Esophagus squamous epithelium (tissue), 5 donors: ENCODE measurements around the gene CSNK1G2. TPM values are rescaled to one million over a fixed set of nuclear protein-coding genes. Genes with fewer than 3 reads are reported as not detected.

Experiments used
- DNase-seq: peaks from one replicate; lab custom pipeline; 2025; lab: John Stamatoyannopoulos, UW
- H3K27ac ChIP-seq, 4 donors: fragments of 200-600 bp; sonication (generic); one replicate each; pipeline ENCODE4 v1.5.1; 2016 to 2019; ENCODE audit warnings: mild to moderate bottlenecking in 1 of 4
- H3K27me3 ChIP-seq, 4 donors: fragments of 200-600 bp; sonication (generic); 1 replicate in 3 of 4; 2 replicates in 1 of 4; pipeline versions ENCODE4 v1.5.1 to v1.6.0; 2017 to 2021; ENCODE audit warnings: antibody characterized with exemption in 1 of 4
- H3K36me3 ChIP-seq, 3 donors: fragments of 200-600 bp; sonication (generic); one replicate each; pipeline ENCODE4 v1.5.1; 2016 to 2019
- H3K4me1 ChIP-seq, 3 donors: fragments of 200-600 bp; sonication (generic); one replicate each; pipeline ENCODE4 v1.5.1; 2017 to 2019
- H3K4me3 ChIP-seq, 4 donors: fragments of 200-600 bp; sonication (generic); 1 replicate in 3 of 4; 2 replicates in 1 of 4; pipeline ENCODE4 v1.5.1; 2016 to 2019; ENCODE audit warnings: mild to moderate bottlenecking in 2 of 4, moderate library complexity in 1 of 4
- H3K9me3 ChIP-seq, 3 donors: fragments of 200-600 bp; sonication (generic); one replicate each; pipeline ENCODE4 v1.5.1; 2016 to 2019
- CTCF ChIP-seq, 6 experiments: fragments of 450-650 bp in 4 of 6; fragments of 200-600 bp in 2 of 6; sonication (generic) in 2 of 6; IDR thresholded peaks; one replicate each; pipeline ENCODE4 v1.5.1; 2016 to 2019; ENCODE audit warnings: antibody characterized with exemption in 6 of 6, mild to moderate bottlenecking in 4 of 6, moderate library complexity in 4 of 6
- POLR2A ChIP-seq, 4 donors: fragments of 450-650 bp; IDR thresholded peaks; one replicate each; pipeline ENCODE4 v1.6.1; 2017; ENCODE audit warnings: antibody characterized with exemption in 4 of 4, mild to moderate bottlenecking in 4 of 4, moderate library complexity in 3 of 4
- WGBS, 2 donors: methylation state at CpG; one replicate each; pipeline ENCODE4 v1.1.5; 2018; 5-methylcytosine and 5-hydroxymethylcytosine counted together
- intact Hi-C: fragments of 100-400 bp; cut with DNase I; formaldehyde crosslinking; loops from one replicate; pipeline ENCODE4 v1.15.0; 2022
- total RNA-seq, 4 donors: library from RNA; depleted of rRNA; stranded (reverse); fragments of >200 nt; gene quantifications; one replicate each; pipeline ENCODE4 v1.1.0, GENCODE V29; 2016
- donor health status: DM: yes; HTN: yes; CAD: no.

Gene CSNK1G2
- 10 to 100 TPM; 40.4 to 68.9 (median 60.3) TPM for total RNA-seq

DNA sequence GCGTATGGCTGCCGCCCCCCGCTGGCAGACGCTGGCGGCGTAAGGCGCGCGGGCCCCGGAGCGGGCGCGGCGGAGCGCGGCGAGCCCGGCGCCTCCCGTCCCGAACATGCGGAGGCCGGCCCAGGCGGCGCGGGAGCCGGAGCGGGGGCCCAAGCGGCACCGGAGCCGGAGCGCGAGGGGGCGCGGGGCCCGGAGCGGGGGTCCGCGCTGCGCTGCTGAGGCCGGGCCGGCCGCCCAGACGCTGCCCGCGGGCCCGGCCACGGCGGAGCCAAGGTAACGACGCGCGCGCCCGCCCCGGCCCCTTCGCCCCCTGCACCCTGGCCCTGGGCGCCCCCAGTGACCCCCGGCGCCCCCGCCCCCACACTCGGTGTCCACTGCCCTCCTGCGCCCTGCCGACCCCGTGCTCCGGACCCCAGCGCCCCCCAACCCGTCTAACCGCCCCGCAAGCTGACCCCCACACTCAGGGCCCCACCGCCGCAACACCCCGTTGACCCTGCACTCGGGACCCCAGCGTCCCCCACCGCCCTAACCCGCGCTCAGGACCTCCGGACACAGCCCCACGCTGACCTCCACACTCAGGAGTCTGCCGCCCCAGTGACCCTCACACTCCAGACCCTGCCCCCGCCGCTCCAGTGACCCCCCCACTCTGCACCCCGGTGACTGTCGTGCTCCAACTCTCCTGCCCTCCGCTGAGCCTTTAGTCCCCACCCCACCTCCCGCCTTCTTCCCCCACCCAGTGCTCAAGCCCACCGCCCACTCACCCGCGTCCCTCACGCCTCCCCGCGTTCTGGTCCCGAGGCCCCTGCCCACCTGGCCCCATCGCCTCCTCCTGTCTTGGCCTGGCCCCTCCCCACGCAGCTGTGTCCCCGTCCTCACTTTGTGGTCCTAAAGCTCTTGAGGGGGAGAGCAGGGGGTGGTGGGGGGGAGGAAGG is at the start of gene CSNK1G2:
TSS of gene CSNK1G2 (plus strand) at position 27 of the 932 bp plus-strand sequence. CDS start 28,601 bp downstream, outside the sequence.
- WGBS, 2 donors = 2% methylated on average over 23 of the region's 97 CpGs; no CpG with 5 or more reads in 1 of the 2 donors
- peak in 1 of 4 donors; percentile 29 for TF ChIP-seq POLR2A (IDR thresholded peaks at IDR 0.05)
- peak in 2 of 6 experiments; percentile 22 to 31 for TF ChIP-seq CTCF (IDR thresholded peaks at IDR 0.05)
- intact Hi-C loops = no loop called here
- Histone ChIP-seq H3K27me3 (no peaks in the 10 kb centered on the region), H3K9me3 (no peaks in the 10 kb centered on the region), H3K27ac (peak within 1 kb of the TSS; percentile 98 to 100 (median 99)), H3K4me1 (peaks cover 26 to 54% (median 35%) of the 10 kb centered on the region in 3 donors), H3K4me3 (peak within 1 kb of the TSS; percentile 66 to 92 (median 82)), H3K36me3 (no peaks in the 10 kb centered on the region)
- DNase-seq = no peak

GRCh38 chr19:1893791-1894190 is 47.2 kb upstream of the CSNK1G2 start:
- Histone ChIP-seq H3K27me3 (no peaks in the 10 kb centered on the region), H3K4me3 (no peak overlapping the region), H3K27ac (no peak overlapping the region), H3K36me3 (no peaks in the 10 kb centered on the region), H3K9me3 (no peaks in the 10 kb centered on the region), H3K4me1 (peaks cover 3 to 30% (median 20%) of the 10 kb centered on the region in 3 donors)
- 79 to 89% methylated on average over 13 to 17 of the region's 17 CpGs for WGBS, 2 donors
- TF ChIP-seq POLR2A (IDR thresholded peaks at IDR 0.05) (no peak), CTCF (IDR thresholded peaks at IDR 0.05) (no peak)
- no peak for DNase-seq
- intact Hi-C loops = no loop called here

DNA sequence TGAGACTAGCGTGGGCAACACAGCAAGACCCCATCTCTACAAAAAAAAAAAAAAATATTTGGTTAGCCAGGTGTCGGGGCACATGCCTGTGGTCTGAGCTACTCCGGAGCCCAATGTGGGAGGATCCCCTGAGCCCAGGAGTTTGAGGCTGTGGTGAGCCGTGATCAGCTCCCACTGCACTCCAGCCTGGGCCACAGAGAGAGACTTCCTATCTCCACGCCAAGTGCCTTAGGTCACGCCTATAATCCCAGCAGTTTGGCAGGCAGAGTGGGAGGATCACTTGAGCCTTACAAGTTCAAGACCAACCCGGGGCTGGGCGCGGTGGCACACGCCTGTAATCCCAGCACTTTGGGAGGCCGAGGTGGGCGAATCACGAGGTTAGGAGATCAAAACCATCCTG is 44.5 kb upstream of the CSNK1G2 start:
- Histone ChIP-seq H3K9me3 (no peaks in the 10 kb centered on the region), H3K4me3 (no peak overlapping the region), H3K27ac (peak overlapping the region in 1 of 4 donors; percentile 82), H3K27me3 (no peaks in the 10 kb centered on the region), H3K36me3 (no peaks in the 10 kb centered on the region), H3K4me1 (peaks cover 3 to 30% (median 20%) of the 10 kb centered on the region in 3 donors)
- 54 to 81% methylated on average over 3 to 7 of the region's 13 CpGs for WGBS, 2 donors
- no peak for TF ChIP-seq POLR2A (IDR thresholded peaks at IDR 0.05)
- TF ChIP-seq CTCF (IDR thresholded peaks at IDR 0.05) = no peak
- intact Hi-C loops = no loop called here
- no peak for DNase-seq

- 74 to 79% methylated on average over 13 to 16 of the region's 16 CpGs for WGBS, 2 donors
- Histone ChIP-seq H3K27me3 (no peaks in the 10 kb centered on the region), H3K27ac (peak overlapping the region in 2 of 4 donors; percentile 50 to 67), H3K9me3 (no peaks in the 10 kb centered on the region), H3K4me3 (no peak overlapping the region), H3K4me1 (peaks cover 15 to 49% (median 33%) of the 10 kb centered on the region in 3 donors), H3K36me3 (no peaks in the 10 kb centered on the region)
- TF ChIP-seq CTCF (IDR thresholded peaks at IDR 0.05) = no peak
- peak in 1 of 4 donors; percentile 43 for TF ChIP-seq POLR2A (IDR thresholded peaks at IDR 0.05)
- intact Hi-C loops = no loop called here
- DNase-seq = no peak
Observed at GRCh38 chr19:1901940-1902404, 39.0 kb upstream of the CSNK1G2 start.

DNA sequence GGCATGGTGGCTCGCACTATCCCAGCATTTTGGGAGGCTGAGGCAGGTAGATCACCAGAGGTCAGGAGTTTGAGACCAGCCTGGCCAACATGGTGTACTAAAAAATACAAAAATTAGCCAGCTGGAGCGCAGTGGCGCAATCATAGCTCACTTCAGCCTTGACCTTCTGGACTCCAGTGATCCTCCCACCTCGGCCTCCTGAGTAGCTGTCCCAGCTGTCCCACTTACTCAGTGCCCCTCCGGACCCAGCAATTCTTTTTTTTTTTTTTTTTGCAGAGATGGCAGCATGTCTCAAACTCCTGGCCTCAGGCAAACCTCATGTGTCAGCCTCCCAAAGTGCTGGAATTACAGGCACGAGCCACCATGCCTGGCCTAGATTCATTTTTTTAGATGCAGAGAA is 38.0 kb upstream of the CSNK1G2 start:
- intact Hi-C loops = no loop called here
- Histone ChIP-seq H3K4me1 (peaks cover 21 to 49% (median 31%) of the 10 kb centered on the region in 3 donors), H3K36me3 (no peaks in the 10 kb centered on the region), H3K4me3 (no peak overlapping the region), H3K27me3 (no peaks in the 10 kb centered on the region), H3K9me3 (no peaks in the 10 kb centered on the region), H3K27ac (peak overlapping the region in 1 of 4 donors; percentile 42)
- no peak for DNase-seq
- TF ChIP-seq CTCF (IDR thresholded peaks at IDR 0.05) (no peak), POLR2A (IDR thresholded peaks at IDR 0.05) (no peak)
- WGBS, 2 donors = 70 to 81% methylated on average over 6 of the region's 6 CpGs
